GM19467 (cell line): Measurements from ENCODE around the gene MZT2B.
"Not testable (repeated sequence)": the region's sequence is repeated elsewhere in the genome, so short reads cannot be mapped to it uniquely, and the experiment has no call there.

Source experiments
- ATAC-seq: cut with Tn5 transposase; IDR thresholded peaks from one replicate; pipeline ENCODE4 v1.9.1; 2021; ENCODE audit warnings: mild to moderate bottlenecking, moderate library complexity; ENCODE audit not compliant: unreplicated experiment

MZT2B gene

GRCh38 chr2:130202518-130202917 lies 20.5 kb downstream of the MZT2B start:
- ATAC-seq, result not testable (repeated sequence)

- not testable (repeated sequence) for ATAC-seq
Observed at GRCh38 chr2:130203150-130203549, 21.1 kb downstream of the MZT2B start.

- not testable (repeated sequence) for ATAC-seq
Observed at GRCh38 chr2:130207051-130207450, 25.0 kb downstream of the MZT2B start.

- ATAC-seq, result not testable (repeated sequence)
Observed at GRCh38 chr2:130219147-130219546, 37.1 kb downstream of the MZT2B start.

GRCh38 chr2:130220505-130220904 lies 38.4 kb downstream of the MZT2B start:
- ATAC-seq, result not testable (repeated sequence)

- not testable (repeated sequence) for ATAC-seq
Observed at GRCh38 chr2:130222523-130222922, 40.5 kb downstream of the MZT2B start.

- not testable (repeated sequence) for ATAC-seq
Observed at GRCh38 chr2:130228005-130228404, 45.9 kb downstream of the MZT2B start.

- ATAC-seq, result not testable (repeated sequence)
Observed at GRCh38 chr2:130228467-130229160, 46.6 kb downstream of the MZT2B start.

- ATAC-seq, result not testable (repeated sequence)
Observed at GRCh38 chr2:130229161-130229510, 47.1 kb downstream of the MZT2B start.

- not testable (repeated sequence) for ATAC-seq
Observed at GRCh38 chr2:130230376-130230775, 48.3 kb downstream of the MZT2B start.

- not testable (repeated sequence) for ATAC-seq
Observed at GRCh38 chr2:130230907-130231306, 48.8 kb downstream of the MZT2B start.

- no peak for ATAC-seq
Observed at GRCh38 chr2:130231656-130232055, 49.6 kb downstream of the MZT2B start.

- not testable (repeated sequence) for ATAC-seq
Observed at GRCh38 chr2:130233066-130233465, 51.0 kb downstream of the MZT2B start.

- ATAC-seq, result not testable (repeated sequence)
Observed at GRCh38 chr2:130239581-130239980, 57.5 kb downstream of the MZT2B start.
